ENCODE measurements around the gene LCE3E.
"Not testable (repeated sequence)": the region's sequence is repeated elsewhere in the genome, so short reads cannot be mapped to it uniquely, and the experiment has no call there.

LCE3E gene

DNA sequence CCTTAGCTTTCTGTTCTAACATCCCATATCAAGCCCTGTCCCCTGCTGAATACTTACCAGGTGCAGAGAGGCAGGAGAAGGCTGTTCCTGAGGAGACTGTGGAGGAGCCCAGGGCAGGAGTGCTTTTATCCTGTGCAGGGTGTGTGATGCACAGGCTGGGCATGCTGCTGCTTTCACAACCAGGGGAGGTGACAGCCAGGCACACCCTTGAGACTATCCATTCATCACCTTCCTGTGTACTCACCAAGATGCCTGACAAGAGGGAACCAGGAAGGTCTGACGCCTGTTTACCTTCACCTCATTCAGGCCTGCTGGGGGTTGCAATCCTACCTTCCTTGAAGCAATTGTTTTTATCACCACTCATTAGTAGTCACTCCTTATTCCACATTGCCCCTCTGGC is at the start of gene LCE3E:
LCE3E (minus strand) TSS at position 100 of the 400 bp plus-strand sequence. CDS start 572 bp downstream, outside the sequence.
- DNase-seq (ENCODE audit: low spot score) (no peak), FAIRE-seq (no peak)

DNA sequence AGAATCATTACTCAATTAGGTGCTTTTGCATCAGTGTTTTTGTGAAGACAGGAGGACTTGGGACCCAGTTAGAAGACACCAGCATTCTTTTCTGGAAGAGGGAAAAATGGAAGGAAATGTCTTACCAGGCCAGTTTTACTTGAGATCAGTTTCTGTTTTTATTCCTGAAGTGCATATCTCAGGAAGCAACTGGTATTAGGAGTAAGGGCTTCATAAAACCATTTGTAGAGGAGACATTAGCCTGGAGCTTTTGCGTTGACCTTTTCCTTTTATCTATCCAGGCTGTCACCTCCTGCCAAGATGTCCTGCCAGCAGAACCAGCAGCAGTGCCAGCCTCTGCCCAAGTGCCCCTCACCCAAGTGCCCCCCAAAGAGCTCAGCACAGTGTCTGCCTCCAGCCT is 46.9 kb upstream of the LCE3E start, which contains the start of gene LCE3B:
LCE3B (plus strand) TSS at position 301 of the 400 bp plus-strand sequence; CDS start at position 301, 0 bp downstream.
- DNase-seq (ENCODE audit: low spot score), result no peak
- FAIRE-seq, result no peak

DNA sequence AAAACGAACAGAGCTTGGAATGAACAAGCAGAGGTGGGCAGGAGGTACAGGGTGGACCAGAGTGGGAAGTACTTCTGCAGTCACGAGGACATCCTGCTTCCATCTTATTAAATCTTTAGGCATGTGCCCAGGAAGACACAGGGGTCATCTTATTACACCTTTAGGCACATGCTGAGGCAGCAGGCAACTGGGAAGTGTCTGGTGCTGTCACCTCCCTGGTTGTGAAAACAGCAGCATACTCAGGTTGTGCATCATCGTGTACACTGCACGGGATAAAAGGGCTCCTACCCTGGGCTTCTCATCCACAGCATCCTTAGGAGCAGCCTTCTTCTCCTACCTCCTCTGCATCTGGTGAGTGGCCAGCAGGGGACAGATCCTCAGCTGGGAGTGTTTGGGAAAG is 33.4 kb upstream of the LCE3E start, which contains the start of gene LCE3C:
LCE3C (plus strand) TSS at position 301 of the 400 bp plus-strand sequence. CDS start 498 bp downstream, outside the sequence.
- FAIRE-seq (no peak), DNase-seq (ENCODE audit: low spot score) (no peak)

- FAIRE-seq (no peak), DNase-seq (ENCODE audit: low spot score) (no peak)
Measured at GRCh38 chr1:152596986-152597385, 30.4 kb upstream of the LCE3E start.

GRCh38 chr1:152585586-152585985 is 19.0 kb upstream of the LCE3E start:
- DNase-seq (ENCODE audit: low spot score) (no peak), FAIRE-seq (no peak)

- DNase-seq (ENCODE audit: low spot score) (no peak), FAIRE-seq (no peak)
Measured at GRCh38 chr1:152582647-152583046, 16.1 kb upstream of the LCE3E start.

DNA sequence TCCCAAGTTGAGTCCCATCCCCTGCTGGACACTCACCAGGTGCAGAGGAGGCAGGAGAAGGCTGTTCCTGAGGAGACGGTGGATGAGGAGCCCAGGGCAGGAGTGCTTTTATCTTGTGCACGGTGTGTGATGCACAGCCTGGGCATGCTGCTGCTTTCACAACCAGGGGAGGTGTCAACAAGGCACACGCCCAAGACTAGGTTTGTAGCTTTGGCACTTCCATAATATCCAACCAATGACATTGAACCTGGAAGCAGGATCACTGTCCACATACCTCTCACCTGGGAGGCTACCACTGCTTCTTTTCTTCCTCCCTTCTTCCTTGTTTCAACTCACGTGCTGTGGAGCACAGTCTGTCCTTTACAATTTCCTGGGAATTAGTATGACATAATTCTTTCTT is 13.9 kb upstream of the LCE3E start, which contains the start of gene LCE3D:
LCE3D (minus strand) TSS at position 84 of the 400 bp plus-strand sequence. CDS start 580 bp downstream, outside the sequence.
- no peak for FAIRE-seq

GRCh38 chr1:152579526-152579925 is 12.9 kb upstream of the LCE3E start:
- DNase-seq (ENCODE audit: low spot score); FAIRE-seq: not testable (repeated sequence)

More for the DNA sequence above, 13.9 kb upstream of the LCE3E start, which contains the start of gene LCE3D:
- DNase-seq (ENCODE audit: low spot score), result no peak

- no peak for DNase-seq (ENCODE audit: low spot score)
- FAIRE-seq, result no peak
Measured at GRCh38 chr1:152577168-152577567, 10.6 kb upstream of the LCE3E start.

DNA sequence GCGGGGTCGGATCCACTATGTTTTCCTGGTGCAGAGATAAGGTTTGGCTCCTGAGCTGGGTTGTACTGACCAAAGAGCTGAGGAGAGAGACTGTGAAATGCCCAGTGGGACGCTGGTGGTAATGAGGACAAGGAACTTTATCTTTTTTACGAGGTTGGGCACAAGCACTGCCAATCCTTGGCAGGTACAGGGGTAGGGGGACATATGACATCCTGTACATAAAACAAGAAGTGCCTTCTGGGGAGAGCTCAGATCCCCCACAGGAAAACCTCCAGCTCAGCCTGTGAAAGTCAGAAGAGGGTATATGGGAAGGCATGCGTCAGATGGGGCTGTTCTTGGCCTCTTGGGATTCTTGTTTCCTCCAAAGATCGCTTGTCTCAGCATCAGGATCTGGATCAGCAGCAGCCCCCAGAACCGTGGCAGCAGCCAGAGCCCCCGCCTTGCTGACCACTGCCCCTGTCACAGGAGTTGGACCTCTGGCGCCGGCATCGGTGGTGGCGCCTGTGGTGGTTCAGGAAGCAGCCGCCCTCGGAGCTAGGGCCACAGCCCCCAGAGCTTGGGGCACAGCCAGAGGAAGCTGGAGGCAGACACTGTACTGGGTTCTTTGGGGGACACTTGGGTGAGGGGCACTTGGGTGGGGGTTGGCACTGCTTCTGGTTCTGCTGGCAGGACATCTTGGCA is 905 bp downstream of the LCE3E start:
- FAIRE-seq (no peak), DNase-seq (ENCODE audit: low spot score) (no peak)

- DNase-seq (ENCODE audit: low spot score), result no peak
- FAIRE-seq, result no peak
Measured at GRCh38 chr1:152565115-152565514, 1.5 kb downstream of the LCE3E start.

GRCh38 chr1:152548358-152548757 is 18.2 kb downstream of the LCE3E start:
- FAIRE-seq; DNase-seq (ENCODE audit: low spot score): not testable (repeated sequence)

DNA sequence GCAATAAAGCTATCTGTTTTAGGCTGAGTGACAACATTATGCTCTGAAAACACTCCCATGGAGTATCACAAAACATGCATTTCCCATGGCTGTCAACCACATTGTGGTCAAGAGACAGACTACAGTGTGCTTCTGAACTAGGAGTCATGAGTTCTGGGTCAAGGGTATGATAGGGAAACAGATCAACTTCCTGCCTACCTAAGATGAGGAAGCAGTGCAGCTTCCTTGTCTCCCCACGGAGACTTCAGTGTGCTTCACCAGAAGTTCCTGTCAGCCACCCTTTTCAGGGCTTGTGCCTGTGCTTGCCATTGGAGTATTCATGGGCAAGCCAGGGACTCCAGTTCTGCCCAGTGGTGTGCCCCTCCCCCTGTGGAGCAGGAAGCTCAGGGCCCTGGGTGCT is 19.9 kb downstream of the LCE3E start:
- FAIRE-seq (no peak), DNase-seq (ENCODE audit: low spot score) (no peak)

GRCh38 chr1:152543820-152544219 is 22.8 kb downstream of the LCE3E start:
- no peak for FAIRE-seq

DNA sequence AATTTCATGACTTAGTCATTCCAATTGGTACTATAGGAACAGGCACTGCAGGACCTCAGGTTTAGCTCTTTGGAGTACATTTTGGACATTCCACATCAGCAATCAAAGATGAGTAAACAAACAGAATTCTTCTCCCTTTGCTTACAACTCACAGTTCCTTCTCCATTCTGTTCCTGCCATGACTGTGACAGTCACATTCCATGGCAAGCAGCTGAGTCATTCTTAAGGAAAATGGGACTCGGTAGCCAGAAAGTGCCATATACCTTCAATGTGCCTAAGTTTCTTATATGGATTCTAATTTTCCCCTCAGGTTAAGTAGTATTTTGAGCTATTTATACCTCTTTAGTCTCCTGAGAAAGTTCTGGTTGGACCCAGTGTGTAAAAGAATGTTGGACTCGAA is 26.7 kb downstream of the LCE3E start:
- DNase-seq (ENCODE audit: low spot score) (no peak), FAIRE-seq (no peak)

More at GRCh38 chr1:152543820-152544219, 22.8 kb downstream of the LCE3E start:
- no peak for DNase-seq (ENCODE audit: low spot score)

DNA sequence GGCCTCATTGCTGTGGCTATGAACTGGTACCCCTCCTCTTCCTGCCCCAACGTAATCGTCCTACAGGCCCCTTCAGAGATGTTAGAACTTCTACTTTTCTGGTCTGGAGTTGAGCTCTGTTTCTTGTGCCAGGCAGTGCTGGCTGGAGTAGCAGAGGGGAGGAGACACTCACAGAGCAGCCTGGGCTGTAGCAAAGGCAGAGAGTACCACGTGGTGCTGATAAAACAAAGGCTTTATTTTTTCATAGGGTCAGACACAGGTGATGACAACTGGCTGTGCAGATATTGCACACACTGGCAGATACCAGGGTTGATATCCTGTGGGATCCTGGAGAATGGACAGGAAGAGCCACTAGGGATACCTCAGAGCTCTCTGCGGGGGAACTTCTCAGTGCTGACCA is 29.1 kb downstream of the LCE3E start:
- FAIRE-seq (no peak), DNase-seq (ENCODE audit: low spot score) (no peak)

DNA sequence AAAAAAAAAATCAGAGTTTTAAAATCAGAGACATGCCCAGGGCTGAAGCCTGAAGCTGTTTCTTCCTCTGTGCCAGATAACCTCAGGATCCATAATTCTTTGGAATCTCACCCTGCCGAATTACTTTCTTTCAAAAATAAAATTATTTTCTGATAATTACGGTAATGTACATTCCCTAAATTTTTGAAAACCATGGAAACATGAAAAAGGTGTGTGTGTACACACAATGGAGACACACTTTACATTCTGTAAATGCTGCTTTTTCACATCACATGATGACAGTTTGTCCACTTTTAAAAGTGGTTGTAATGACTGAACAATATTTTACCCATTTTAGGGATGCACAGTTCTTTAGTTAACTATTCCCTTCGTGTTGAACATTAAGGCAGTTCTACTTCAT is 30.8 kb downstream of the LCE3E start:
- DNase-seq (ENCODE audit: low spot score) (no peak), FAIRE-seq (no peak)

- DNase-seq (ENCODE audit: low spot score) (peak; percentile 28), FAIRE-seq (peak; percentile 4)
Measured at GRCh38 chr1:152533327-152533938, 33.1 kb downstream of the LCE3E start.

DNA sequence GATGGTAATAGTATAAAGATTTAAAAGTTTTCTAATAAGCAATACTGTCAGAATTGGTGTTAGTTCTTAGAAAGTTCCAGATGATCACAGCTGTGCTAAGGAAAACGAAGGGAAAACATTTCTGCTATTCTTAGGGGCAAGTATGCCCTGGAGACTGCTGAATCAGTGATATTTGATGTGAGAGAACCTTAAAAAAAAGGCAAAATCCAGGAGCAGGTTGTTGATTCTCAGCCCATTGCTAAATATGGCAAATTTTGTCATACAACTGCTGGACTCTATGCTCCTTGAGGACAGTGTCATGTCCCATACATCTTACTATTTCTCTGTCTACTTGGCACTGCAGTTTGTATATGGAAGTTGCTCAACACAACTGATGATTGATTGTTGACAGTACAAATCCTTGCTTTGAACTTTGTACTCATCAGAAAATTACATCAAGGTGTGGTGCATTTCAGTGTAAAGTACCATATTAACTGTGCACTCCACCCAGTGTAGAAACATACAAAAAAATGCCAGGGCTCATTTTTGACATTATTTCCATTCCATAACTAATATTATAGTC is 41.4 kb downstream of the LCE3E start:
- no peak for DNase-seq (ENCODE audit: low spot score)
- no peak for FAIRE-seq

DNA sequence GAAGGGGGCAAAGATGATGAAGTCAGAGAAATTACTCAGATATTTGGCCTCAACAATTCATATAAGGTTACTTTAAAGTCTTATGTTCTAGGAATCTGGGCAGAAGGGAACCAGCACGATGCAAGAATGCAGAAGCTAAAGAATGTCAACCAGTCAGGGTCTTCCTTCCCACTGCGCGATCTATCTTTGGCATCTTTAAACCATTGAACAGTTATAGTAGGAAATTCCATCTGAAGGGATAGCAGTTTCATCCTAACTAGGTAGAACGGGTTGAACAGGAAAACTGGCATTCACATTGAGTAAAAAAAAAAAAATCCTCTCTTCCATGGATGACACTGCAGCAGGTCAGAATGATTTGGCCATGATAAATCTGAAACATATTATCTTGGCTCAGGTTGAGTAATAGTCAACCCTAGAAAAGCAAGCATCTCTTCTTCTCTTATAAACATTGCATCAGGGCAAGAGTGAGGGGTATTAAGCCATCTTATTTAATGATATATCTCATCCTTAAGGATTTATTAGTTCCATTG is 46.0 kb downstream of the LCE3E start:
- FAIRE-seq (no peak), DNase-seq (ENCODE audit: low spot score) (no peak)

DNA sequence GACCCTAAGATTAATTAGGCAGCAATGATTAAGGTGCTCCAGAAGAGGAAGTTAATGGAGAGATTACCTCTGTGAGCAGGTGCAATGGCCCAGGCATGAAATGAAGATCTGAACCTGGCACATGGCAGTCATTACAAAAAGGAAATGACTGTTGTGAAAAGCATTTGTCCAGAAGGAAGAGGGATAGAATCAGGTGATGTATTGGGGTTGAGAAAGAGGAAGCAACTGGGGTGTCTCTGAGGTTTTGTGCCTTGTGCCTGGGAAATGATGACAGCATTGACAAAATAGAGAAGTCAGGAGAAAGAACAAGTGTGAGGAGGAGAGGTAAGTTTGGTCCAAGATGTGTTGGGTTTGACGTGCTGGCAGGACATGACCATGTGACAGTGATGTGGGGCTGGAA is 46.7 kb downstream of the LCE3E start:
- FAIRE-seq (no peak), DNase-seq (ENCODE audit: low spot score) (no peak)

DNA sequence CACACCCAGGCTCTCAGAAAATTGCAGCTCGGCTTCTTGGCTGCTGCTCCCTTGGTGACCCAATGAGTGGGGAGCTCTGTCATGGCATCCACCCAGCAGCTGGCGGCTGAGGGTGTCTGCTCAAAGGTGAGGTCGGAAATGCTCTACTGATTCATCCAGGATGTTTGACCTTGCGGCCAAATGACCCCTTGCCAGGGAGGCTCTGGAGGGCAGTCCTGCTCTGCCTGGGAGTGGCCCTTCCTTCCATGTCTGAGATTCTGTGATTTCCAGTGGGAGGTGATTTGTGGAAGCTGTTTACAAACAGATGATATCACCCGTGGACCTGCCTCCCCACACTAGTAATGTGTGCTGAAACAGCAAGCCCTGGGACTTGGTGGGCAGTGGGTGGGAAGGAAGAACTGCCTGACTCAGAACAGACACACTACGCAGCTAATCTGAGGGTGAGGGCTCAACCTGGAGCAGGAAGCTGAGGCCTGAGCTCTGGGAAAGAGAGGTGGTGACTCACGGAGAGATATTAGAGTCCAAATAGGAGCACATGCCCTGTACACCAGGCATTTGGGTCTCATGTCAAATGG is 49.3 kb downstream of the LCE3E start:
- DNase-seq (ENCODE audit: low spot score), result peak; percentile 49
- no peak for FAIRE-seq
